ENCODE data around the gene LLPH.

Gene LLPH

DNA sequence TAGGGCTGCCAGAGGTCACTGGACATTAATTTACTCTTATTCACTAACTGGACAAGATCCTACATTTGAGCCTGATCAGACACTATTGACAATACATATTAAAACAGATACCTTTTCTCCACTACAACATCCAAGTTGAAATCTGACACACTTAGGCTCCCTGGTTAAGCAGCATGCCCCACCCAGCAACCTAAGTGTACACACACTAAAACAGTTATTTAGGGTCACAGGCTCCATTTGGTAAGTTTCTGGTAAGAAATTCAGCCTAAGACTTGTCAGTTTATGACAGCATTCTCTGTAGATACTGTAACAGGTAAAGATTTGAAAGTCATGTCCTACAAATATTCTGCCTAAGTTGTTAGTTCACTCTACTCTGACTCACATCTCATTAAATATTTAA is 12.3 kb upstream of the LLPH start:
- TF ChIP-seq, protein P1, sequence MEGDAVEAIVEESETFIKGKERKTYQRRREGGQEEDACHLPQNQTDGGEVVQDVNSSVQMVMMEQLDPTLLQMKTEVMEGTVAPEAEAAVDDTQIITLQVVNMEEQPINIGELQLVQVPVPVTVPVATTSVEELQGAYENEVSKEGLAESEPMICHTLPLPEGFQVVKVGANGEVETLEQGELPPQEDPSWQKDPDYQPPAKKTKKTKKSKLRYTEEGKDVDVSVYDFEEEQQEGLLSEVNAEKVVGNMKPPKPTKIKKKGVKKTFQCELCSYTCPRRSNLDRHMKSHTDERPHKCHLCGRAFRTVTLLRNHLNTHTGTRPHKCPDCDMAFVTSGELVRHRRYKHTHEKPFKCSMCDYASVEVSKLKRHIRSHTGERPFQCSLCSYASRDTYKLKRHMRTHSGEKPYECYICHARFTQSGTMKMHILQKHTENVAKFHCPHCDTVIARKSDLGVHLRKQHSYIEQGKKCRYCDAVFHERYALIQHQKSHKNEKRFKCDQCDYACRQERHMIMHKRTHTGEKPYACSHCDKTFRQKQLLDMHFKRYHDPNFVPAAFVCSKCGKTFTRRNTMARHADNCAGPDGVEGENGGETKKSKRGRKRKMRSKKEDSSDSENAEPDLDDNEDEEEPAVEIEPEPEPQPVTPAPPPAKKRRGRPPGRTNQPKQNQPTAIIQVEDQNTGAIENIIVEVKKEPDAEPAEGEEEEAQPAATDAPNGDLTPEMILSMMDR (conservative IDR thresholded peaks at IDR 0.05; ENCODE audit: control insufficient read depth, insufficient read depth, low read depth, low read length): no peak
- no peak overlapping the region for H3K4me3 ChIP-seq (ENCODE audit: control insufficient read depth, low read depth, low read length)
- DNase-seq (ENCODE audit: low read depth): no peak

DNA sequence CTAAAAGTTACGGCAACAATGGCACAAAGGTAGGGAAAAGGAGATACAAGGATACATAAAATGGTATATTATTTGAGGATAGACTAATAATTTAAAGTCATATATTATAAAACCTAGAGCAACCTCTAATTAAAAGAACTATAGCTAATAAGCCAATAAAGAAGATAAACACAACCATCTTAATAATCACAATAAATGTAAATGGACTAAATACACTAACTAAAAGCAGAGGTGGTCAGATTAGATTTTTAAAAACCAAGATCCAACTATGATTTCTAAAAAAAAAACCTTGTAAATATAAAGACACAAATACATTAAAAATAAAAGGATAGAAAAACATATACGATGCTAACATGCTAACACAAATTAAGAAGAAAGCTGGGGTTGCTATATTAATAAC is 10.7 kb upstream of the LLPH start:
- TF ChIP-seq, protein P1 (conservative IDR thresholded peaks at IDR 0.05; ENCODE audit: control insufficient read depth, insufficient read depth, low read depth, low read length): no peak
- no peak for DNase-seq (ENCODE audit: low read depth)
- no peak overlapping the region for H3K4me3 ChIP-seq (ENCODE audit: control insufficient read depth, low read depth, low read length)

DNA sequence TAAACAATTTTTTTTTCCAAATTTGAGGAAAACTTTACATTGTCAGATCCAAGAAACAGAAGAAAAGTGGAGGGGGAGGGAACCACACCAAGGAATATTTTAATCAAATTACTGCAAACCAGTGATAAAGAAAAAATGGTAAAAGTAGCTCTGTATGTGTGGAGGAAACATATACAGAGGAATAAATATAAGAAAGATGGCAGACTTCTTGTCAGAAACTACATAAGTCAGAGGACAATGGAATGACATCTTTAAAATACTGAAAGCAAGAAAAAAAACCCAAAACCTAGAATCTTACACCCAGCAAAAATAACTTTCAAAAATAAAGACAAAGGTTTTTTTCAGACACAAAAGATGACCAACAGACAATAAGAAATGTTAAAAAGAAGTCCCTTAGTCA is 10.2 kb upstream of the LLPH start:
- TF ChIP-seq, protein P1 (conservative IDR thresholded peaks at IDR 0.05; ENCODE audit: control insufficient read depth, insufficient read depth, low read depth, low read length): no peak
- no peak overlapping the region for H3K4me3 ChIP-seq (ENCODE audit: control insufficient read depth, low read depth, low read length)
- no peak for DNase-seq (ENCODE audit: low read depth)

DNA sequence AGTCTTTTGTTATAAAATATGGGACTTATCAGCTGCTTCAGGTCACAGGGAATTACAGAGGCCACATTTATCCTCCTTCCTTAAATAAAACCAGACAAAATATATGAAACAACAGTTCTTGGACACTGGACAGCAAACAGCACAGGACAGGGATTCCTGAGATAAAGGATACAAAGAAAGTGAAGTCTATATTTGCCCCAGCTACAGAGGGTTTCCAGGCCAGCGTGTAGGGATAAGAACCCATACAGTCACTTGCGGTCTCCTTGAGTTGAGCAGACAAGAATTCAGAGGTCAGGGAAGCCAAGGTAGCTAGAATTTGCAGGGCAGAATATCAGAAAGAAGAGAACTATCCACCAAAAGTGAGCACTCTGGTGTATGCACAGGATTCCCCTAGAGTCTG is 8.8 kb upstream of the LLPH start:
- DNase-seq (ENCODE audit: low read depth): no peak
- no peak overlapping the region for H3K4me3 ChIP-seq (ENCODE audit: control insufficient read depth, low read depth, low read length)
- TF ChIP-seq, protein P1 (conservative IDR thresholded peaks at IDR 0.05; ENCODE audit: control insufficient read depth, insufficient read depth, low read depth, low read length): no peak

DNA sequence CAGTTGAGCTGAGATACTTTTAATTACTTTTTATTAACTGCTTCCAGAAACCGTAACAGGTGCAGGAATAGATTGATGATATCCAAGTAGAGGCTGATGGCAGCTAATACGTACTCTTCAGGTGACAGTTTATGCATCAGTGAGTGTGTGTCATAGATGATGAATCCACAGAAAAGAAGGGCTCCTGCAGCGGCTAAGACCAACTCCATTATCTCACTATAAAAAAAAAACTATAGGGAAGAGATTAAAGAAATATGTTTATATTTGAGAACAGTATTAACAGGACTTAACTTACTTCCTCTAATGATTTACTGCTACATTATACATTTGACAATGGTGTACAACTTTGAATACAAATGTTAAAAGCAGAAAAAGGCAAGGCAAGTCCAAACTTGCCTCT is 7.4 kb upstream of the LLPH start:
- no peak for DNase-seq (ENCODE audit: low read depth)
- TF ChIP-seq, protein P1 (conservative IDR thresholded peaks at IDR 0.05; ENCODE audit: control insufficient read depth, insufficient read depth, low read depth, low read length): no peak
- no peak overlapping the region for H3K4me3 ChIP-seq (ENCODE audit: control insufficient read depth, low read depth, low read length)

DNA sequence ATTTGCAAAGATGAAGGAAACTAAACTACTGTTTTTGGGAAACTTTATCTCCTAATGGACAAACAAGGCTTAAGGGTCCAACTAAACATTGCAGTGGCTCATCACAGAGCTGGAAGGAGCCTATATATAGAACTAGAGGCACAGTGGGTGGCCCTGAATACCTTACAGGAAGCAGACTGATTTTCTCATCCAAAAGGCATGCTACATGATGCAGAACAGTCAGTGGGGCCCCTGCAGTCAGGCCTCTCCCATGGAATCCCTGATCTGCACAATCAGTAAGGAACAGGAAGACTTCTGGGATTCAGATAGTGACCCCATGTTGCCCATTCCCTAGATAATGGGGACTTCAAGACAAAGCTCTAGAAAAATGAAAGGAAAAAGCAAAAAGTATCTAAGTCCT is 1.9 kb upstream of the LLPH start:
- peak; percentile 39 for DNase-seq (ENCODE audit: low read depth)
- TF ChIP-seq, protein P1 (conservative IDR thresholded peaks at IDR 0.05; ENCODE audit: control insufficient read depth, insufficient read depth, low read depth, low read length): no peak
- no peak overlapping the region for H3K4me3 ChIP-seq (ENCODE audit: control insufficient read depth, low read depth, low read length)

DNA sequence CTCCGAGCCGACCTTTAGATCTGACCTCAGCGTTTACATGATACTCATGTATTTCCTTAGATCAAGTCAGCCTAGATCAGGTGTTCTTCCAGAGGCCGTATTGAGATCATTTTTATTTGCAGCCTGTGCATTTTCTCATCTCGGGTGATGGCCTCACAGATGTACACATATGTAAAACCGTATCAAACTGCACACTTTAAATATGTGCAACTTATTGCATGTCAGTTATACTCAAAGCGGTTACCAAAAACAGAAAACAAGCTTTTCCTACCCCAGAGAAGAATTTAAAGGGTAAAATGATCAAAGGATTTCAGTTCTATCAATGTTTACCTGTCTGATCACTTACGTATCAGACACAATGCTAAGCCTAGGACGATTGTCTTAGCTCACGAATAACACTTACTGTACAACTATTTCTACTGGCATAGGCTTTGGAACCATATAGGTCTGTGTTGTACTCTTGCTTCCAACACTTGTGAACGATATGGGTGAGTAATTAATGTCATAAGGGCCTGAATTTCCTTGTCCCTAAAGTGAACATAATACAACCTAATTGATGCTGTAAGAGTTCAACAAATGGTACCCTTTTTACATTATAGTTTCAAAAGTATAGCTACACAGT is 628 bp upstream of the LLPH start:
- TF ChIP-seq, protein P1 (conservative IDR thresholded peaks at IDR 0.05; ENCODE audit: control insufficient read depth, insufficient read depth, low read depth, low read length): no peak
- DNase-seq (ENCODE audit: low read depth): no peak
- H3K4me3 ChIP-seq (ENCODE audit: control insufficient read depth, low read depth, low read length): peak overlapping the region; percentile 100

Measured in fibroblast of mammary gland (primary cell).